Neural progenitor cell (in vitro differentiated cells): Measurements from ENCODE around the gene CLDN18.

Source experiments
- CTCF ChIP-seq: fragments of 200-600 bp; sonication (generic); IDR thresholded peaks from 2 replicates; pipeline ENCODE4 v1.5.1; 2017; ENCODE audit warnings: antibody characterized with exemption, mild to moderate bottlenecking
- EZH2 ChIP-seq: fragments of 200-600 bp; sonication (generic); IDR thresholded peaks from 2 replicates; pipeline ENCODE4 v1.6.1; 2017; ENCODE audit warnings: antibody characterized with exemption, mild to moderate bottlenecking, moderate library complexity
- EZH2phosphoT487 ChIP-seq: fragments of 200-600 bp; sonication (generic); IDR thresholded peaks from 2 replicates; pipeline ENCODE4 v1.6.1; 2017; ENCODE audit warnings: antibody characterized with exemption

- no peak for TF ChIP-seq CTCF
- TF ChIP-seq EZH2 = no peak
- no peak for TF ChIP-seq EZH2phosphoT487
Measured at GRCh38 chr3:138065949-138066348, 56.0 kb downstream of the CLDN18 start.
